Bronchial smooth muscle cell (primary cell): Measurements from ENCODE around the gene LIN7C. TPM values are rescaled to one million over a fixed set of nuclear protein-coding genes. Genes with fewer than 3 reads are reported as not detected.

Experiments
- total RNA-seq: library from RNA; depleted of rRNA; stranded (reverse); fragments of >200 nt; gene quantifications from 2 replicates; pipeline ENCODE4 v1.2.1, GENCODE V29; 2014

LIN7C gene
- 18.9 and 35.9 TPM in 2 replicates for total RNA-seq

GRCh38 chr11:27506200-27507182, at the start of gene LIN7C:
Gene LIN7C (minus strand): TSS chr11:27506769. CDS start chr11:27506752, 17 bp downstream.

GRCh38 chr11:27472398-27473016, 34.1 kb downstream of the LIN7C start, which contains the start of gene LGR4:
Gene LGR4 (minus strand): TSS chr11:27472790. CDS start chr11:27472302, 488 bp downstream.

Other genes with a start within 250 kb of the LIN7C start
- gene CCDC34, start 143.6 kb downstream of the LIN7C start, total RNA-seq: 2.6 and 4.3 TPM in 2 replicates
- 3.0 and 11.5 TPM in 2 replicates for gene LGR4, start 34.0 kb downstream of the LIN7C start, total RNA-seq
- gene BDNF, start 193.7 kb upstream of the LIN7C start, total RNA-seq: 4.6 and 10.9 TPM in 2 replicates